H9 (cell line): ENCODE measurements around the gene ARPP19. TPM values are rescaled to one million over a fixed set of nuclear protein-coding genes. Genes with fewer than 3 reads are reported as not detected.

Experiments used
- DNase-seq: peaks from one replicate; pipeline ENCODE4 v3.0.0-alpha.2; 2017
- H2AFZ ChIP-seq: one replicate; pipeline ENCODE4 v1.6.1; 2013; ENCODE audit warnings: mild to moderate bottlenecking, low read length, control low read depth, moderate library complexity
- H2AK5ac ChIP-seq: 2 replicates; pipeline ENCODE4 v1.6.1; 2013; ENCODE audit warnings: low read length, control low read depth, mixed read lengths; ENCODE audit not compliant: insufficient read length
- H2BK120ac ChIP-seq: one replicate; pipeline ENCODE4 v1.6.1; 2013; ENCODE audit warnings: low read depth, mild to moderate bottlenecking, low read length, control low read depth, inconsistent platforms; ENCODE audit not compliant: poor library complexity, severe bottlenecking
- H2BK12ac ChIP-seq: 2 replicates; pipeline ENCODE4 v1.6.1; 2013; ENCODE audit warnings: low read length, control low read depth, mixed read lengths, low read depth; ENCODE audit not compliant: insufficient read length
- H2BK15ac ChIP-seq: 2 replicates; pipeline ENCODE4 v1.6.1; 2013; ENCODE audit warnings: low read depth, low read length, control low read depth
- H2BK20ac ChIP-seq: one replicate; pipeline ENCODE4 v1.6.1; 2013; ENCODE audit warnings: low read depth, mild to moderate bottlenecking, low read length, control low read depth, inconsistent platforms; ENCODE audit not compliant: poor library complexity, severe bottlenecking
- H2BK5ac ChIP-seq: 2 replicates; pipeline ENCODE4 v1.6.1; 2013; ENCODE audit warnings: low read length, control low read depth, mixed read lengths; ENCODE audit not compliant: insufficient read length
- H3K14ac ChIP-seq: 2 replicates; pipeline ENCODE4 v1.6.1; 2013; ENCODE audit warnings: low read length, control low read depth; ENCODE audit not compliant: insufficient read depth
- H3K18ac ChIP-seq: 2 replicates; pipeline ENCODE4 v1.6.1; 2013; ENCODE audit warnings: low read depth, mild to moderate bottlenecking, mixed read lengths, low read length, control low read depth; ENCODE audit not compliant: insufficient read length
- H3K23ac ChIP-seq: 2 replicates; pipeline ENCODE4 v1.6.1; 2013; ENCODE audit warnings: low read length, control low read depth, mixed read lengths, low read depth; ENCODE audit not compliant: insufficient read length
- H3K23me2 ChIP-seq: 2 replicates; pipeline ENCODE4 v1.6.1; 2013; ENCODE audit warnings: low read depth, mild to moderate bottlenecking, mixed read lengths, low read length, control low read depth; ENCODE audit not compliant: insufficient read length, poor library complexity, severe bottlenecking
- H3K27ac ChIP-seq: 2 replicates; pipeline ENCODE4 v1.5.1; 2013; ENCODE audit warnings: low read length, control low read depth, mixed read lengths, low read depth; ENCODE audit not compliant: insufficient read length
- H3K27me3 ChIP-seq: 2 replicates; pipeline ENCODE4 v1.6.1; 2013; ENCODE audit warnings: low read length, control low read depth, inconsistent platforms; ENCODE audit not compliant: insufficient read depth
- H3K4ac ChIP-seq: 2 replicates; pipeline ENCODE4 v1.6.1; 2013; ENCODE audit warnings: low read depth, mild to moderate bottlenecking, control low read depth, inconsistent platforms, low read length, moderate library complexity
- H3K4me1 ChIP-seq: 2 replicates; pipeline ENCODE4 v1.6.1; 2013; ENCODE audit warnings: low read length, control low read depth, inconsistent platforms; ENCODE audit not compliant: insufficient read depth
- H3K4me2 ChIP-seq: 2 replicates; pipeline ENCODE4 v1.6.1; 2013; ENCODE audit warnings: low read length, control low read depth, mixed read lengths; ENCODE audit not compliant: insufficient read length, insufficient read depth
- H3K56ac ChIP-seq: 2 replicates; pipeline ENCODE4 v1.6.1; 2013; ENCODE audit warnings: low read depth, mild to moderate bottlenecking, mixed read lengths, low read length, control low read depth; ENCODE audit not compliant: insufficient read length
- H3K79me1 ChIP-seq: 2 replicates; pipeline ENCODE4 v1.6.1; 2013; ENCODE audit warnings: low read depth, mild to moderate bottlenecking, moderate library complexity, low read length, control low read depth, inconsistent platforms; ENCODE audit not compliant: insufficient read depth, poor library complexity, severe bottlenecking
- H3K79me2 ChIP-seq: 2 replicates; pipeline ENCODE4 v1.6.1; 2013; ENCODE audit warnings: low read length, control low read depth, inconsistent platforms; ENCODE audit not compliant: insufficient read depth
- H3K9ac ChIP-seq: 2 replicates; pipeline ENCODE4 v1.6.1; 2013; ENCODE audit warnings: low read length, control low read depth, mixed read lengths; ENCODE audit not compliant: insufficient read length; ENCODE audit errors: extremely low read depth
- H3K9me3 ChIP-seq: one replicate; pipeline ENCODE4 v1.6.1; 2013; ENCODE audit warnings: low read depth, low read length, inconsistent platforms; ENCODE audit not compliant: control insufficient read depth
- H3T11ph ChIP-seq: one replicate; pipeline ENCODE4 v1.6.1; 2013; ENCODE audit warnings: mild to moderate bottlenecking, low read length, control low read depth, inconsistent platforms
- H4K20me1 ChIP-seq: one replicate; pipeline ENCODE4 v1.6.1; 2013; ENCODE audit not compliant: control insufficient read depth, insufficient read length, insufficient read depth
- H4K5ac ChIP-seq: 2 replicates; pipeline ENCODE4 v1.6.1; 2013; ENCODE audit warnings: low read depth, mild to moderate bottlenecking, mixed read lengths, low read length, control low read depth; ENCODE audit not compliant: insufficient read length
- H4K8ac ChIP-seq: replicated peaks from 2 replicates; pipeline ENCODE4 v1.6.1; 2013; ENCODE audit warnings: low read length, control low read depth, mixed read lengths, low read depth; ENCODE audit not compliant: insufficient read length
- H4K91ac ChIP-seq: 2 replicates; pipeline ENCODE4 v1.6.1; 2013; ENCODE audit warnings: low read depth, mild to moderate bottlenecking, moderate library complexity, mixed read lengths, low read length, control low read depth; ENCODE audit not compliant: insufficient read length
- H3K27ac Mint-ChIP-seq, 3 experiments: 2 replicates in 2 of 3; 3 replicates in 1 of 3; pipeline ENCODE4 v1.8.0; 2020 to 2021; ENCODE audit warnings: mixed read lengths in 3 of 3, mild to moderate bottlenecking in 1 of 3, moderate library complexity in 1 of 3
- H3K27me3 Mint-ChIP-seq: 2 replicates; pipeline ENCODE4 v1.8.0; 2021; ENCODE audit warnings: low read depth, mild to moderate bottlenecking, moderate library complexity, mixed read lengths
- H3K36me3 Mint-ChIP-seq, 3 experiments: 2 replicates in 2 of 3; 3 replicates in 1 of 3; pipeline ENCODE4 v1.8.0; 2020 to 2021; ENCODE audit warnings: low read depth in 3 of 3, mixed read lengths in 3 of 3; ENCODE audit not compliant: insufficient read depth in 1 of 3
- H3K4me1 Mint-ChIP-seq, 2 experiments: 2 replicates each; pipeline ENCODE4 v1.8.0; 2020; ENCODE audit warnings: mixed read lengths in 2 of 2
- H3K4me3 Mint-ChIP-seq, 2 experiments: 2 replicates in 1 of 2; 3 replicates in 1 of 2; pipeline ENCODE4 v1.8.0; 2020 to 2021; ENCODE audit warnings: mild to moderate bottlenecking in 2 of 2, mixed read lengths in 2 of 2, moderate library complexity in 1 of 2
- H3K9me3 Mint-ChIP-seq, 2 experiments: 2 replicates in 1 of 2; 3 replicates in 1 of 2; pipeline ENCODE4 v1.8.0; 2020; ENCODE audit warnings: mild to moderate bottlenecking in 2 of 2, mixed read lengths in 2 of 2, moderate library complexity in 1 of 2
- WGBS: extraction: QIAGEN DNeasy Blood & Tissue Kit; methylation state at CpG from one replicate; pipeline ENCODE4 v1.1.7; 2013; ENCODE audit warnings: missing lambda C conversion rate, low lambda C conversion rate, mixed read lengths; ENCODE audit not compliant: insufficient read length; ENCODE audit errors: extremely low coverage; 5-methylcytosine and 5-hydroxymethylcytosine counted together
- total RNA-seq: library from RNA; stranded (reverse); gene quantifications from 2 replicates; pipeline ENCODE4 v1.2.1, GENCODE V29; 2021
- TF ChIP-seq, protein P1 (sequence below): fragments of 200-600 bp; sonication (generic); conservative IDR thresholded peaks from 3 replicates; pipeline ENCODE4 v1.8.0; 2021; ENCODE audit warnings: antibody characterized with exemption, mild to moderate bottlenecking

The ARPP19 gene
- total RNA-seq, 1 experiment from 2014 or later: 247 TPM

DNA sequence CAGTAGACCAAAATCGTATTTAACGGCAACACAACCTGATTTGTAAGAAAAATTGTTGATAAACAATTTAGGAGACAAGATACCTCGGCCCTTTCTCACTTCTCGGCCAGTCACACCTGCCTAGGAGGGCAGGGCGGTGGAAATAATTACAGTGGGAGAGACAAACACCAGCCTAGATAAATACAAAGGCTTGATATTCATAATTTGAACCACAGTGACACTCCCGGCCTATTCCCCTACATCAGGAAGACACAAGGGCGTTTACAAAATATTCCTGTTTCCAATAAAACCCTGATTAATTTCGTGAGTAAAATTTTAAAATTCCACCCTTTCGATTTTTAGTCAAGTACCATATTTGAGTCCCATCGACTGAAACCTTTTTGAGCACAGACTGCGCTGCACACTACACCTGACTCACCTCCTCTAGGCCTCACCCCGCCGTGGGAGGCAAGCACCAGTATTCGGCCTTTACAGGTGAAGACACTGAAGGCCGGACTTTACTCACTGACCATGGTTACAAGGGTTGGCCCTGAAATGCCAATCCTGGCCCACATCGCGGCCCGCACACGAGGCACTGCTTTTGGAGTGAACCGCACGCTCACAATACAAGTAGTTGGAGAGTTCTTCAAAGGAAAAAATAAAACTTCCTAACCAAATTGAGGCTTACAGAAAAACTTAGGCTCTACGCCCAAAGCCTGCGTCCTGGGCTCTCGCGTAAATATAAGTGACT, 794 bp downstream of the ARPP19 start:
- Histone ChIP-seq H2BK12ac (no peak overlapping the region), H2BK15ac (no peak overlapping the region)
- DNase-seq: no peak

More for the DNA sequence above, 794 bp downstream of the ARPP19 start:
- H3K23ac ChIP-seq: no peak overlapping the region
- peak overlapping the region; percentile 55; the same call in 1 of the 2 replicates for H3K4ac ChIP-seq
- H2AK5ac ChIP-seq: peak overlapping the region; percentile 4
- H3K79me1 ChIP-seq: no peaks in the 10 kb centered on the region
- H3K27ac Mint-ChIP-seq: peak overlapping the region; percentile 97 to 100 (median 99)
- H3T11ph ChIP-seq: no peak overlapping the region
- no peak overlapping the region for H2AFZ ChIP-seq
- peak overlapping the region; percentile 92 for H4K5ac ChIP-seq
- WGBS: no CpG with 5 or more reads among the region's 25 CpGs
- no peaks in the 10 kb centered on the region for H3K9me3 ChIP-seq
- TF ChIP-seq, protein P1, sequence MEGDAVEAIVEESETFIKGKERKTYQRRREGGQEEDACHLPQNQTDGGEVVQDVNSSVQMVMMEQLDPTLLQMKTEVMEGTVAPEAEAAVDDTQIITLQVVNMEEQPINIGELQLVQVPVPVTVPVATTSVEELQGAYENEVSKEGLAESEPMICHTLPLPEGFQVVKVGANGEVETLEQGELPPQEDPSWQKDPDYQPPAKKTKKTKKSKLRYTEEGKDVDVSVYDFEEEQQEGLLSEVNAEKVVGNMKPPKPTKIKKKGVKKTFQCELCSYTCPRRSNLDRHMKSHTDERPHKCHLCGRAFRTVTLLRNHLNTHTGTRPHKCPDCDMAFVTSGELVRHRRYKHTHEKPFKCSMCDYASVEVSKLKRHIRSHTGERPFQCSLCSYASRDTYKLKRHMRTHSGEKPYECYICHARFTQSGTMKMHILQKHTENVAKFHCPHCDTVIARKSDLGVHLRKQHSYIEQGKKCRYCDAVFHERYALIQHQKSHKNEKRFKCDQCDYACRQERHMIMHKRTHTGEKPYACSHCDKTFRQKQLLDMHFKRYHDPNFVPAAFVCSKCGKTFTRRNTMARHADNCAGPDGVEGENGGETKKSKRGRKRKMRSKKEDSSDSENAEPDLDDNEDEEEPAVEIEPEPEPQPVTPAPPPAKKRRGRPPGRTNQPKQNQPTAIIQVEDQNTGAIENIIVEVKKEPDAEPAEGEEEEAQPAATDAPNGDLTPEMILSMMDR: no peak
- H2BK5ac ChIP-seq: peak overlapping the region; percentile 41
- H2BK20ac ChIP-seq: no peak overlapping the region
- H4K20me1 ChIP-seq: no peaks in the 10 kb centered on the region
- H3K23me2 ChIP-seq: peaks cover 7% of the 10 kb centered on the region
- peak overlapping the region; percentile 99 for H3K9ac ChIP-seq
- H3K4me2 ChIP-seq: peak overlapping the region; percentile 91
- no peaks in the 10 kb centered on the region for H3K4me1 ChIP-seq
- H3K36me3 Mint-ChIP-seq: peaks cover 0 to 5% (median 0%) of the 10 kb centered on the region in 3 experiments; a peak in 3 of 7 replicates
- no peak overlapping the region for H4K91ac ChIP-seq
- H3K56ac ChIP-seq: peak overlapping the region; percentile 88
- peaks cover 28 to 30% of the 10 kb centered on the region in 2 experiments for H3K4me1 Mint-ChIP-seq
- peak overlapping the region; percentile 59 for H3K27ac ChIP-seq
- peaks cover 50% of the 10 kb centered on the region for H3K79me2 ChIP-seq
- H3K27me3 ChIP-seq: no peaks in the 10 kb centered on the region
- peak overlapping the region; percentile 98 for H3K14ac ChIP-seq
- H3K18ac ChIP-seq: peak overlapping the region; percentile 95
- no peaks in the 10 kb centered on the region; a peak in 1 of 5 replicates for H3K9me3 Mint-ChIP-seq
- no peak overlapping the region for H4K8ac ChIP-seq
- peak overlapping the region; percentile 97 for H3K4me3 Mint-ChIP-seq
- H2BK120ac ChIP-seq: peak overlapping the region; percentile 42
- H3K27me3 Mint-ChIP-seq: no peaks in the 10 kb centered on the region
